GM03348 (cell line): ENCODE results near the gene HIPK2.
"Not testable (repeated sequence)": the region's sequence is repeated elsewhere in the genome, so short reads cannot be mapped to it uniquely, and the experiment has no call there.

ENCODE experiments used
- DNase-seq: peaks from one replicate; pipeline ENCODE4 v3.0.0; 2012; ENCODE audit warnings: low spot score

HIPK2 gene

GRCh38 chr7:139623518-139623917, 154.3 kb downstream of the HIPK2 start:
- no peak for DNase-seq

GRCh38 chr7:139620676-139621344, 157.0 kb downstream of the HIPK2 start:
- DNase-seq: peak; percentile 56

GRCh38 chr7:139619367-139619657, 158.5 kb downstream of the HIPK2 start:
- DNase-seq: peak; percentile 86

- peak; percentile 76 for DNase-seq
These were observed 159.1 kb downstream of the HIPK2 start for GRCh38 chr7:139618482-139619366.

- no peak for DNase-seq
These were observed 160.7 kb downstream of the HIPK2 start for GRCh38 chr7:139617074-139617473.

- DNase-seq: no peak
These were observed 162.9 kb downstream of the HIPK2 start for GRCh38 chr7:139614886-139615285.

GRCh38 chr7:139613971-139614411, 163.8 kb downstream of the HIPK2 start:
- DNase-seq: no peak

GRCh38 chr7:139611556-139611955, 166.2 kb downstream of the HIPK2 start:
- DNase-seq: not testable (repeated sequence)

GRCh38 chr7:139610595-139610994, 167.2 kb downstream of the HIPK2 start:
- no peak for DNase-seq

GRCh38 chr7:139603896-139604295, 173.9 kb downstream of the HIPK2 start:
- DNase-seq: no peak

- DNase-seq: no peak
These were observed 174.5 kb downstream of the HIPK2 start for GRCh38 chr7:139603282-139603681.

GRCh38 chr7:139602143-139602722, 175.6 kb downstream of the HIPK2 start:
- peak; percentile 50 for DNase-seq

GRCh38 chr7:139601176-139601575, 176.6 kb downstream of the HIPK2 start:
- DNase-seq: no peak

- no peak for DNase-seq
These were observed 177.5 kb downstream of the HIPK2 start for GRCh38 chr7:139600306-139600705.

GRCh38 chr7:139598642-139599041, 179.2 kb downstream of the HIPK2 start:
- DNase-seq: no peak

- DNase-seq: no peak
These were observed 180.8 kb downstream of the HIPK2 start for GRCh38 chr7:139597028-139597427.

GRCh38 chr7:139596626-139597025, 181.2 kb downstream of the HIPK2 start:
- DNase-seq: no peak

- peak; percentile 34 for DNase-seq
These were observed 182.0 kb downstream of the HIPK2 start for GRCh38 chr7:139595806-139596205.

GRCh38 chr7:139594911-139595476, 182.8 kb downstream of the HIPK2 start:
- DNase-seq: peak; percentile 84

- DNase-seq: no peak
These were observed 183.7 kb downstream of the HIPK2 start for GRCh38 chr7:139594090-139594489.

GRCh38 chr7:139592801-139593461, 184.9 kb downstream of the HIPK2 start:
- no peak for DNase-seq

GRCh38 chr7:139591550-139592195, 186.1 kb downstream of the HIPK2 start:
- DNase-seq: no peak
